ENCODE data around the gene FARS2.
A peak's percentile ranks its signal among the peaks of the same experiment; 100 is the strongest.

Gene FARS2

DNA sequence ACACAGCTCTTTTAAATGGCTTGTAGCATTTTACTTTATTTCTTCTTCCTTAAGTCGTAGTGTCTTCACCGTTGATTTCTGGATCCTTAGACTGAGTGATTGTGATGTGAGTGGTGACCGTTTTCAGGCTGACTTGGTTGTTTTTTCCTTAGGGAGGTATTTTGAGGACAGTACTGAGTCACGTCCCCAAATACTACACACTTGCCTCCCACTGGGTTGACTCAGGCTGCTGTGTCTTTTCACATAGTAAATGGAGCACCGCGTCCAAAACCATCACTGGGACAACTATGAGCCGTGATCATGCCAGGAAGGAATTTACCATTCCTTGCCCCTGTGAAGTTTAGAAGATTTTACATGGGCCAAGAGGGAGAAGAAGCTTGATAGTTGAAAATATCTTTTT lies 174.1 kb downstream of the FARS2 start:
- DNase-seq = no peak

GRCh38 chr6:5438922-5439584 lies 177.7 kb downstream of the FARS2 start:
- no peak for DNase-seq

DNA sequence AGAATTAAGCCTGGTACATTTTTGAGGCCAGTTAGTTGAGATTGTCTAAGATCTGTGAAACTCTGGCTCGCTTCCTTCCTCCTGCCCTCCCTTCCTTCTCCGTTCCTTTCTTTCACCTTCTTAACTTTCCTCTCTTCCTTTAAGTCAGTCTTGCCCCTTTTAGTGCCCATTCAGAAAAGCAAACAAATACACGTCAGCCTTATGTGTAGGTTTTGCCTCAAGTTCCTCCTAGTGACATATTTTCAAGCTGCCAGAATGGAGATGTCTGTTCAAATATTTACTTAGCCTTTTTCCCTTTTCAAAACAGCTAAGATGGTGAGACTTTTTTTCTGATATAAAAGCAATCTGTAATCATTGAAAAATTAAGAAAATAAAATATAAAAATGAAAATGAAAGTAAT lies 178.4 kb downstream of the FARS2 start:
- no peak for DNase-seq

DNA sequence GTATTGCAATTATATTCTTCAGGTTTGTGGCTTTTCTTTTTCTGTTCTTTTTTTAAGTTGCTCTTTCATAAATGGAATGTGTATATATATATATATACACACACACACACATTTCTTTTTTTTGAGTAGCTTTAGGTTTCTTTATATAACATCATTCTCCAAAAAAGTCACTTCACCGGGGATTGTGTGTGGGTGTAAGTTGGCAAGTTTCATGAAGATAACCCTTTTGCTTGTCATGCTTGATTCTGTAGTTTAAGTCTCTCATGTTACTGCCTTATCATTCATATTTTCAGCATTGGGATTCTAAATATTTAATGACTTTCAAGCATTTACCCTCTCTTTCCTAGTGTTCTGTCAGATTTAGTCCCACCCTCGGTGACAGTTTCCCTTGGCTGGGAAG lies 181.0 kb downstream of the FARS2 start:
- no peak for DNase-seq

DNA sequence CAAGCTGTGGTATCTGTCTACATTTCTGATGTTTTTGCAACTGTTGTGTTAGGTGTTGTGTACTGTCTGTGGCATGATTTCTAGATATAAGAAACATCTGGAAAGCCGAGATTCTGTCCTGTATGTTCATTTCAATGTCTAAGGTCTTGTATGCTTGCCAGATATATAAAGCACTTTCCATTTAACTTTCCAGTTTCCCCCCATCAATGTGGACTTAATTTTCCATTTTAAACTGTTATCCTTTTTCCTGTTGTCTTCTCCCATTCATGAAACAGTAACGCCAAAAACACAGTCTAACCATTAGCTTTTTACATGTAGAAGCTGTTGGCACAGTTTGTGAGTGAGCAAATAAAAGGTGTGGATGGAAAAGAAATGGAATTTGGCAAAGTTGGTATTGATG lies 181.6 kb downstream of the FARS2 start:
- no peak for DNase-seq

GRCh38 chr6:5443491-5443890 lies 182.2 kb downstream of the FARS2 start:
- no peak for DNase-seq

DNA sequence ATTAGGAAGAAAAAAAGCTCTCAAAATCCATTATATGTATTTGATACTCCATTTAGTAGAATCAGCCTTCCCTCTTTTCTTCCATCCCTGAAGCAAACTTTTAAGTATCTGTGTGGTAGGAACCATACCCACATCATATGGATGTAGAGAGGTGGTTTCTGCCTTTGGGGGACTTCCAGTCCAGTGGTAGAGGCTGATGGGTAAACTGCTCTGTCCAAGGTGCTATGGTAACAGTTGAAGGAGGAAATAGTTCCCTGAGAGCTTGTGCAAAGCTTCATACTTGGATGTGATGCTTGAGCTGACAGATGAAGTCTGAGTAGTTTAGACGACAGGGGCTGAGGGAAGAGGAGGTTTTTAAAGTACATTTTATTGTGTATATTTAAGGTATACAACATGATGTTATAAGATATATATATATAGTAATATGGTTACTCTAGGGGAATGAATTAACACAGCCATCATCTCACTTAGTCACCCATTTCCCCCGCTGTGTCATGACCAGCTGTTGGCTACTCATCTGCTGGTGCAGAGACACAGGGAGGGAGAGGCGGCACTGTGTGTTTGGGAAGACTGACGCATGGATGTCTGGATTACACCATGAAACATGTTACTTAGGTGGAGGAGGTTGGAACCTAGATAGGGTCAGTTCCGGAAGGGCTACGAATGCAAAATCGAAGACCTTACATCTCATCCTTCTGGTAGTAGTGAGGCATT lies 185.2 kb downstream of the FARS2 start:
- no peak for DNase-seq

GRCh38 chr6:5447921-5448320 lies 186.6 kb downstream of the FARS2 start:
- no peak for DNase-seq

- no peak for DNase-seq
These were observed 188.8 kb downstream of the FARS2 start for GRCh38 chr6:5450073-5450472.

DNA sequence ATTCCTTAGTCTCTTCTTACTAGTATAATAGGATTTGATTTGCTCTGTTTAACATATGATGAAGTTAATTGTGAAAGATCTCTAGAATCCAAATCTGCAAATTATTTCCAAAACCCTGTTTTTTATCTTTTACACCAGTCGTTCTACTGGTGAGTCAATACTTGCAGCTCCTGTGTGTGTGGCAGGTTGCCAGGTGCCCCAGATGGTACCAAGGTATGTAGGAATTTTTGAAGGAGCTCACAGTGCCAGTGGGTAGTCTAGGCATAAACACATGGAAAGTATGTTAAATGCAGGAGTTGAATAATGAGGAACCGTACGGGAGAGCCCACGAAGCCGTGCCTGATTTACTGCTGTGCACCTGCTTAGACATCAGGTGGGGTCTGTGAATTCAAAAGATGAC lies 192.2 kb downstream of the FARS2 start:
- DNase-seq = no peak

DNA sequence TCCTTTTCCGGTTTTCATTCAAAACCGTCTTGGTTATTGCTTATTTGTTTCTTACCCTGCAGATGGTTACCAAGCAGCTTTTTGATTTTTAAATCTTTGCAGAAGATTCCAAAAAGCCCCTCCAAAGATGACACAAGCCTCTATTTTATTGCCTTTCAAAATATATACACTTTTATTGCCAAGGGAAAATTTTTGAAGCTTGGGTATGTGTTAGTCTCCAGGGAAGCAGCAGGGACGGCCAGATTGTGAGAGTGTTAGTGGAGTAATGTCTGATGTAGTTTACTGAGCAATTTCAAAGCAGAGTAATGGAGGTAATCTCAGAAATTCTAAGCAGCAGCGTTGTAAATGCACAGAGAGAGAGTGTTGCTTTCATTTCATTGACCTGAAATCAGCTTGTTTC lies 193.8 kb downstream of the FARS2 start:
- DNase-seq = no peak

GRCh38 chr6:5457041-5457440 lies 195.7 kb downstream of the FARS2 start:
- no peak for DNase-seq

DNA sequence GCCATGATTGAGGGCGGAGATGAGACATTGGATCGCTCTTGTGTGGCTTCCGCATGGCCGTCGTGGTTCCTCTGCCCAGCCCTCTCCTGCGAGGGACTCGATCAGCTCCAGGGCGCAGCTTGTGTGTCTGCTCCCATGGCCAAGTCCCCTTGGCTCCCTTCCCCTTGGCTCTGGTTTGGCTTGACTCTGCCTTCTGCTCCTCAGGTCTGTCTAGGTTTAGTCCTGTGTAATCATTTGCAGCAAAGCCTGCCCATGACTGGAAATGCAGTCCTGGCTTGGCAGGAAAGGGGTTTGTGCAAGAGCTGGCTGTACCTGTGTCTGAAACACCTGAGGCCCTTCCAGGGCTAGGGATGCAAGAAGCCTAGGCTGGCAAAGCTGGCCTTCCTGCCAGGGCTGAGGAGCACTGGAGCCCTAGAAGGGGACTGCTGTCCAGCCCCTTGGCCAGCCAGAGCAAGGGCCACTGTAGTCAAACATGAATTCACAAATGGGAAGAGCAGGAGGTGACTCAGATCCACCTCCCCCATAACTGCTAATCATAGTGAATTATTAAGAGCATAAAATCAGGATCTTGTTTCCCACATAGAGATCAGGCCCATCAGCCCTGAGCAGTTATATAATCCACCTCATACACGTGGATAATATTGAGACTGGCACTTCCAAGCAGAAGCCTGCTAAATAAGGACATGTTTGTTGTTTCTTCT lies 196.8 kb downstream of the FARS2 start:
- no peak for DNase-seq

GRCh38 chr6:5459346-5459745 lies 198.0 kb downstream of the FARS2 start:
- no peak for DNase-seq

DNA sequence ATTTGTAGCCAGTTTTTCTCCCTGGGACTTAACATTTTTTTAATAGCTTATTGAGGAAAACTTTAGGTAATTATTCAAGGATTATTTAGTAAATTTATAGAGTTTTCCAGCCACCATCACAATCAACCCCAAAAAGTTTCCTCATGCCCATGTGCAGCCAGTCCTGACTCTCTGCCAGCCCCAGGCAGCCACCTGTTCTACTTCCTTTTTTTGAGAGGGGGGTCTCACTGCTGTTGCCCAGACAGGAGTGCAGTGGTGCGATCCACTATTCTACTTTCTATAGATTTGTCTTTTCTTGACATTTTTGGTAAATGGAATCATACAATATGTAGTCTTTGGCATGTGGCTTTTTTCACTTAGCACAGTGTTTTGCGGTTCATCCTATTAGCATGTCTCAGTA lies 200.1 kb downstream of the FARS2 start:
- DNase-seq = no peak

DNA sequence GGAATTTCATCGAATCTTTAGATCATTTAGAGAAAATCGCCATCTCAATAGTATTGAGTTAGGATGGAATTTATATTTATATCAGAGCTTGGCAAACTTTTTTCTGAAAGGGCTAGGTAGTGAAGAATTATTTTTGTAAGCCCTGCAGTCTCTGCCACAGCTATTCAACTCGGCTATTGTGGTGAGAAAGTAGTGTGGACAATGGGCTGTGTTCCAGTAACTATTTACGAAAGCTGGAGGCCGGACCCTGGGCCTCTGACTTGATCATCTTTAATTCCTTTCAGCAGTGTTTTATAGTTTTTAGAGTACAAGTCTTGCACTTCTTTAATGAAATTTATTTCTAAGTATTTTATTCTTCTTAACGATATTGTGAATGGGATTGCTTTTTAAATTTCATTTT lies 201.5 kb downstream of the FARS2 start:
- no peak for DNase-seq

GRCh38 chr6:5463690-5464089 lies 202.4 kb downstream of the FARS2 start:
- no peak for DNase-seq

DNA sequence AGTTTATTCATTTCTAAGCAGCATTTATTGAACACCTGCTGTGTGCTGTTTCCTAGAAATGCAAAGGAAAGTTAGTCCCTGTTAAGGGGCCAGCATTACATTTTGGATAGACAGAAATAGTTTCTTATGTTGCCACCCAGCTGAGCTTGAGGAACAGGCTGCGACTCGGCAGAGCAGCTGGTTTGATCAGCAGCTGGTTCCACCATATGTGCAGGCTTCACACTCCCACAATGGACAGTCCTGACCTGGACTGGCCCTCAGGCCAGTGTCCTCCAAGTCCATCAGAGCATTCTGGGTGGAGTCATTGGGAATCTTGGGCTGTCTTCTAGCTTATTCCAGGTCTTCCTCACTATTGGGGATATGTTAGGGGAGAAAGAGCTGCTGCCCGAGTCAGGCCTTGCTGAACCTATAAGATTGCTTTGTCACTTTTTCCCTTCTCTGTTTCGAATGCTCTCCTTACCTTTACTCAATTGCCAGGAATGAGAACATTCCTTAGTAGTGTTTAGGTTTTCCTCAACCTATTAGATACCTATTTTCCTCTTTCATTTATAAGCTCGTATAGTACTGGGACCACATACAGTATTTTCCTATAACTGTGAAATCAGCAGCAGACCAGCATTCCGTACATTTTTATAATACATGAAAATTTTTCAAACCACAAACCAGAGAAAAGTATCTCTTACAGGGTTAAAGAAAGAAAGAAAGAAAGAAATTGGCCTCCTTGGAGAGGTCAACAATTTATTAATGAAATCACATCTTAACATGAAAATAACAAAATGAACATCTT lies 203.0 kb downstream of the FARS2 start:
- no peak for DNase-seq

GRCh38 chr6:5466281-5467136 lies 205.2 kb downstream of the FARS2 start:
- DNase-seq = no peak

DNA sequence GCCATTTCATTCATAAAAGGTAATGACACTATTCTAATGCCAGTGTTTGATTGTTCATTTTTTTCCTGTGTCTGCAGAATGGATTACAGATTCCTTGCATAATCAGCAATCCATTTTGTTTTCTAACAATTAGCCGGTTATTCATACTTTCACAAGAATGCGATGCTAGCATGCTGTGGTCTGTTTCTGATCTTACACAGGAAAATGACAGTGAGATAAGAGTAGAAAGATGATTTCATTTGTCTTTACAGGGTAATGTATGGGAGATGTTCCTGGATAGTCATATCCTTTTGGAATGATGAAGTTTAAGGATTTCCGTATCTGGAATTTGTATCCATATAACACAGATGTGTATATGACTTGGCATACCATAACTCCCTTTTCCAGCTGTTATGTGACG lies 207.3 kb downstream of the FARS2 start:
- no peak for DNase-seq

DNA sequence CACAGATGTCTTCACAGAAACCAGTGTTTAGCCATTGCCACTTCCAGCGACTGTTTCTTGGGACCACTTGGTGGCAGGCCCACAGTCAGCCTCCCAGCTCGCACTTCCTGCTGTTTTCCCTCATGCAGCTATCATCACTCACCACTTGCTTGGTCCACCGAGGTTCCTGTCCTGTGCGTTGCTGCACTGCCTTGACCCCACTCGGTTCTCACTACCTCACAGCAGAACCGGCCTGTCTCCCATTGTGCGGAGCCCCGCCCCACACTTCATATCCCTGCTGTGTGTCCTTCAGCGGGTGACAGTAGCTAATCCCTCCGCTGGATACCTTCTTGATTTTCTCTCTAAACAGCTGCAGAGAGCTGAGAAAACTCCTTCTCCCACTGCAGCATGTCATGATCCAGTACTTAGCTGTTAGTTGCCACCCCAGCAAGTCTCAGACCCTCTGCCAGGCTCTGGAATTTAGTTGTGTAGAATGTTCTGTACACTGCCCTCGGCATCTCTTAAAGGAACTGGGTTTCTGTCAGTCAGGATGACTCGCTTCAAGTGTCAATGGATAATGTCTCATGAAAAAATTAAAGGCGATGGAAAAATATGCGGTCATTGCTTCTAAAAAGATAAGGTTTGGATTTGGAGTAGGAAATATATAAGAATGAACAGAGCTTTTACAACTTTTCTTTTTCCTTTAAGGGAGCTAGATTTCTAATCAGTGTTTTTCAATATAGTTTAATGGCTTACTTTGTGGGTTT lies 208.0 kb downstream of the FARS2 start:
- DNase-seq = no peak

GRCh38 chr6:5471044-5471443 lies 209.7 kb downstream of the FARS2 start:
- peak; percentile 55 for DNase-seq
